HG02970 (cell line): Measurements from ENCODE around the gene IGFBP5.

Source experiments
- ATAC-seq: cut with Tn5 transposase; IDR thresholded peaks from one replicate; pipeline ENCODE4 v1.9.1; 2021; ENCODE audit warnings: mild to moderate bottlenecking, moderate library complexity, moderate number of reproducible peaks; ENCODE audit not compliant: unreplicated experiment, low FRiP score

Gene IGFBP5

GRCh38 chr2:216626168-216626874, 69.0 kb downstream of the IGFBP5 start:
- ATAC-seq = no peak

GRCh38 chr2:216624251-216624650, 71.1 kb downstream of the IGFBP5 start:
- ATAC-seq = no peak

GRCh38 chr2:216622526-216622925, 72.8 kb downstream of the IGFBP5 start:
- ATAC-seq = no peak
